ENCODE results near the gene GLOD4.

Gene GLOD4

DNA sequence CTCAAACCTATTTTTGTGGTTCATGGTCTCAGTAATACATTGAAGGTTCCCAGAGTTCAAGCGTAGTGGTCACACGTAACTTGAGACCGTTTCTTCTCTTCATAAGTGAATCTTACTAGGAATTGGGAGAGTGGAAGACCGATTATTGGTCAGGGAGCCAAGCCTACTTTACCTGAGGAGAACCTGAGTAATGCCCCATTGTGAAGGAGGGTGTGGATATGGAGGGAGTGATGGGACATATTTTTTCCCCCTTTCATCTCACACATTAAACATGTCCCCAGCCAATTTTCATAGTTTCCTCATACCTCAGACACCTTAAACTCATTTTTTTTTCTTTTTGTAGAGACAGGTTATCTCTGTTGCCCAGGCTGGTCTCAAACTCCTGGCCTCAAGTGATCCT is 38.9 kb downstream of the GLOD4 start:
- DNase-seq (ENCODE audit: low read depth in 2 of 2, low spot score in 1 of 2), result no peak

DNA sequence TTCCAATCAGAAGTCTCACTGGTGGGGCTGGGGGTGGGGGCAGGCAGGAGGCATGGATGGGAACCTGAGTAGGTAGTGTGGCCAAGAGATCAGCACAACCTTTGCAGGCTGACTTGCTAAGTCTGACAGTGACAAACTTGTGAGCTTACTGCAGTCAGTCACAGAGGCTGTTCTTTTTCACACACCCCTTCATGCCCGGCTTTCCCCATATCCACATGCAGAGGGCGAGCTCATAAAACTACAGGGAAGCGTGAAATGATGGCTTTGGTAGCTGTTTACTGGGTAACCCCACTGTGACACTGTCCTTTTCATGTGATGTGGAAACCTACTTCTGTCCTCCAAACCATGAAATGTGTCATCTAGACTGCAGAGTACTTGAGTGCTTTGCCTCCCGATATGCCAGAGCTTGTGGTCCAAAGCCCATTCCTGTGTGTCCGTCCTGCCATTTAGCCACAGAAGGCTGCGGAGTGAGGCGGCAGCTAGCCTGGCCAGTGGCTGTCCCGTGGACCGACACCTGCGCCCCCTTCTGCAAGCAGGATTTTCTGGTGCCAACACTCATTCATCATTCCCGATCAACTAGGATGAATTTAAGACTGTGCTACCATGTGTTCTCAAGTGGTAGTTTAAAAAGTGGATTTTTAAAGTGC is 39.8 kb downstream of the GLOD4 start:
- DNase-seq (ENCODE audit: low read depth in 2 of 2, low spot score in 1 of 2), result no peak

DNA sequence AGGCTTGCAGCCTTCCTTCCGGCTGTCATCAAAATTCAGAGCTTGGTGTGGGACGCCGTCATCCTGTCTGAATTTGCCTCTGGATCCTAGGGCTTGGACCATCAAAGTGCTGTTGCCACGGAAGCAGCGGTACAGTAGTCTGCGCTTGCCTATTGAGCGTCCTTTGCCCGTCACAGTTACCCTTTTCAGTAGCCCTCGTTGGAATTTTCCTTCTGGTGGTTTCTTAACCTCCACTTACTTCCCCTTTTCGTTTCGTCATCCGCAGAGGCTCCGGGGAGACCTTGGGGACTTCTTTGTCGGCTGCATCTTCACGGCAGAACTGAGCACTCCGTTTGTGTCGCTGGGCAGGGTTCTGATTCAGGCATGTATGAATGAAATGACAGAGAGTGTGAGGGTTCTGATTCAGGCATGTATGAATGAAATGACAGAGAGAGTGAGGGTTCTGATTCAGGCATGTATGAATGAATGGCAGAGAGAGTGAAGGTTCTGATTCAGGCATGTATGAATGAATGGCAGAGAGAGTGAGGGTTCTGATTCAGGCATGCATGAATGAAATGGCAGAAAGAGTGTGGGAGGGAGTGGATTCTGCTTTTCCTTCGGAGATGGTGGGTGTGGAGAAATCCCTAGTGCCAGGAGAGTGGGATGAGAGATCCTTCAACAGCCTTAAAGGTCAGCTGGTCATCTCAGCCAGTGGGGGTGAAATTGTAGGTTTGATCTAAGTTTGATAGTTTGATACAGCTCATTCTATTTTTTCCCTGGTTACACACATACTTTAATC is 41.7 kb downstream of the GLOD4 start:
- DNase-seq (ENCODE audit: low read depth in 2 of 2, low spot score in 1 of 2), result no peak

DNA sequence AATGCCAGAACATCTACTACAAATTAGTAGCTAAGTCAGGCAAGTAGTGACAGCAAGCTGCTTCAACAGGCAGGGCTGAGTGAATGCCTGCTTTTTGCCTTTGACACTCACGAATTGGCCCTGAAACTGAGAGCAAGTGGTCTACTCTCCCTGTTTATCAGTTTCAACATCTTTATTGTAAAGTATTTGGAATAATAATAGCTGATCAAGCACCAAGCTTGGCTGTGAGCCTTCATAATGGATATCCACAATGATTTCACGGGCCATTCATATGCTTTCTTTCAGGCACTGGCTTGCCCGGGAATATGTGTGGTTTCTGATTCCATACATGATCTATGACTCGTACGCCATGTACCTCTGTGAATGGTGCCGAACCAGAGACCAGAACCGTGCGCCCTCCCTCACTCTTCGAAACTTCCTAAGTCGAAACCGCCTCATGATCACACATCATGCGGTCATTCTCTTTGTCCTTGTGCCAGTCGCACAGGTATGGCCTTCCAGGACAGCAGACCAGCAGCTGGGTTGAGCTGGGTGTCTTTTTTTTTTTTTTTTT is 44.4 kb downstream of the GLOD4 start:
- no peak for DNase-seq (ENCODE audit: low read depth in 2 of 2, low spot score in 1 of 2)

DNA sequence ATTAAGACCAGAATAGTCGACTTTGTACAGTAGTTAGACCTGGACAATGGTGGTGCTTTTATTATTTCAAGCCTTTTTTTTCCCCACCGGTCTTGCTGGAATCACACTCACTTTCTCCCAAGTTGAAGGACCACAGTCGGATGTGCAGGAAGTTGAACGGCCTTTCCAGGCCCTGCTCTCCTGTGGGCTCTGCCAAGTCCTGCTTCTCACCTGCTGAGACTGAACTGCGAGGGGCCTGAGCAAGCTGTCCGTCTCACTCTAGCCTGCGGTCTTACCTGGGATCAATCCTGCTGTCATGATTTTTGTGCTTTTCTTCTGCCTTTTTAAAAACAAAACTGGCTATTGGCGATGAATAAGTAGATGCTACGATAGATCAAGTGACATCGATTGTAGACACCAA is 48.3 kb downstream of the GLOD4 start:
- no peak for DNase-seq (ENCODE audit: low read depth in 2 of 2, low spot score in 1 of 2)

DNA sequence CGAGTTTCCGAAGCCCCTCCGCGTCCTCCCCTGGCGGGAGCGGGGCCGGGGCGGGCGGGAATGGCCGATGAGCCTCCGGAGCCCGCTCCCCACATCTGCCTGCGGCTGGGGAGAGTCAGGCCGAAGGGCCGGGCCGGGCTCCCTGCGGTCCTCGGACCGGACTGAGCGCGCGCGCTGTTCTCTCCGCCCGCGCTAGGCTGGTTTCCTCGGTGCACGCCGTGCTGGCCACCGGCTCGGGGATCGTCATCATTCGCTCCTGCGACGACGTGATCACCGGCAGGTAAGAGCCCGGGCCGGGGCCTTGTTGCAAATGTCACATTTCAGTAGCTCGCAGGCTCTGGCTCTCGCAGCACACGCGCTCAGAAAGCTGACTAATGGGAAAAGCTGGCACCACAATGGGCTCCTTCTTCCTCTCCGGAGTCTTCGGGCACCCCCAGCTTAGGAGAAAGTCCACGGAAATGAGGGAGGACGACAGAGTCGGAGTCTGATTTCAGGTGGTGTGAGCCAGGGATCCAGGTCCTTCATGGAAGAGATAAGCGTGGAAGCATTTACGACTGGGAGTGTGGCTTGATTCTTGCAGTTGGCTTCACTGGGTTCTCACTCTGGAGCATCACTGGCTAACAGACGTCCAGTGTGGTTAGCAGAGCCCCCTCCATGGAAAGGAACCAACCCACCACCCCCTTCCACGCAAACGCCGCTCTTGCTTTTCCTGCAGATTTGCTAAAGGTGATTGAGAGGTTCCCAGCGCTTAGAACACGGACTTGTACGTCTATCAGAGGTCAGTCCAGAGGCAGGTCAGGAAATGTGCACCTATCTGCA is 49.0 kb downstream of the GLOD4 start:
- no peak for DNase-seq (ENCODE audit: low read depth in 2 of 2, low spot score in 1 of 2)

DNA sequence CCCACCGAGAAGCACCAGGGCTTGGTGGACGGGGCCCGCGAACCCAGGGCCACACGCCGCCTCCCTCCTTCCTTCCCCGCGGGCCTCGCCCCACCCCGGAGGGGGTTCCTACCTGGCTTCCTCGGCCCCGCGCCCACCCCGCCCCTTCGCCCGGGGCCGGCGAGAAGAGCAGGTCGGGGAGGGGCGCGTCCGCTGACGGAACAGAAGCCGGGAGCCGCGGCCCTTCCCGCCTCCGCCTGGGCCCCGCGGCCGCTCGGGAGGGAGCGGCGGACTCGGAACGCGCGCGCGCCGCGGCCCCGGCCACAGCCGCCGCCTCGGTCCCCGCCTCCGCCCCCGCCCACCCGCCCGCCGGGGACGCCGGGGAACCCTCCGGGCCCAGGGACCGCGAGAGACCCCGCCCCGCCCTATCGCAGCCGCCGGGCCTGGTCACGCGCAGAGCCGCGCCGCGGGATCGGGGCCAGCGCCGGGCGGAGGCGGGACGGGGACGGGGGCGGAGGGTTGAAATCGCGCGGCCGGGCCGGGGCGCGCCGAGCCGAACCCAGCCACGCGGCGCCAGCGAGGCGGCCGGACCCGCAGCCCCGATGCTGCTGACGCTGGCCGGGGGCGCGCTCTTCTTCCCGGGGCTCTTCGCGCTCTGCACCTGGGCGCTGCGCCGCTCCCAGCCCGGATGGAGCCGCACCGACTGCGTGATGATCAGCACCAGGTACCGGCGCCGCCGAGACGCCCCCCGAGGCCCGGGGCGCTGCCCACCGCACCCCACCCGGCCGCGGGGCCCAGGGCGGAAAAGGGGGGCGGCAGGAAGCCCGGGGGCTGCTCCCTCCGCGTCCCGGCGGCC is 49.8 kb downstream of the GLOD4 start, which contains the start of gene TLCD3A:
Gene TLCD3A (plus strand): TSS at position 530 of the 835 bp plus-strand sequence. CDS start 52 bp downstream, at position 582.
- DNase-seq (ENCODE audit: low read depth in 2 of 2, low spot score in 1 of 2), result no peak

DNA sequence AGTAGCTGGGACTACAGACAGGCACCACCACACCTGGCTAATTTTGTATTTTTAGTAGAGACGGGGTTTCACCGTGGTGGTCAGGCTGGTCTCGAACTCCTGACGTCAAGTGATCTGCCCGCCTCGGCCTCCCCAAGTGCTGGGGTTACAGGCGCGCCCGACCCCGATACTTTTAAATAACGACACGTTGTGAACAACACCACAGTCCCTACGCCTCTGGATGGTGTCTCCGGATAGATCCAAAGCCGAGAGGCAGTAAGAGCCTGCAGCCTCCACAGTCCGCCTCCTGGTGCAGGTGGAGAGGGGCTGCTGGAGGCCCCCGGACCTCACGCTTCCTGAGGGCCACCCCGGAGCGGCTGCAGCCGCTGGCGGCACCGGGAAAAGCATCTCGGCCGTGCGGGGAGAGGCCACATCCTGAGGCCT is 50.4 kb downstream of the GLOD4 start:
- no peak for DNase-seq (ENCODE audit: low read depth in 2 of 2, low spot score in 1 of 2)

DNA sequence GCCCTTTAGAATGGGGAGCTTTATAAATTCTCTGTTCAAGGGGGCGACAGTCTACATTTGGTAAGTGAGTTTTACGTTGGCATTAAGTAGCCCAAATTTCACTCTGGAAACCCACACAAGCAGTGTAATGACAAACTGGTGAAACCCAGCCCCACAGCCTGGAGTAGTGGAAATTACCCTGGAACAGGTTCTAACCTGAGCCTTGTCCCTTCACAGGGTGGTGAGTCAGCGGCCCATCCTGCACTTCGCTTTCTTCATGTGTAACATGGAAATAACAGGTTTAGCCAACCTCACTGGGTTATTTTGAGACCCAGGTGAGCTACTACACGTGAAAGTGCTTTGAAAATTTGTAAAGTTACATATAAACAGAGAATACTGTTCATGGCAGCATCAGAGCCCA is 53.2 kb downstream of the GLOD4 start:
- no peak for DNase-seq (ENCODE audit: low read depth in 2 of 2, low spot score in 1 of 2)

DNA sequence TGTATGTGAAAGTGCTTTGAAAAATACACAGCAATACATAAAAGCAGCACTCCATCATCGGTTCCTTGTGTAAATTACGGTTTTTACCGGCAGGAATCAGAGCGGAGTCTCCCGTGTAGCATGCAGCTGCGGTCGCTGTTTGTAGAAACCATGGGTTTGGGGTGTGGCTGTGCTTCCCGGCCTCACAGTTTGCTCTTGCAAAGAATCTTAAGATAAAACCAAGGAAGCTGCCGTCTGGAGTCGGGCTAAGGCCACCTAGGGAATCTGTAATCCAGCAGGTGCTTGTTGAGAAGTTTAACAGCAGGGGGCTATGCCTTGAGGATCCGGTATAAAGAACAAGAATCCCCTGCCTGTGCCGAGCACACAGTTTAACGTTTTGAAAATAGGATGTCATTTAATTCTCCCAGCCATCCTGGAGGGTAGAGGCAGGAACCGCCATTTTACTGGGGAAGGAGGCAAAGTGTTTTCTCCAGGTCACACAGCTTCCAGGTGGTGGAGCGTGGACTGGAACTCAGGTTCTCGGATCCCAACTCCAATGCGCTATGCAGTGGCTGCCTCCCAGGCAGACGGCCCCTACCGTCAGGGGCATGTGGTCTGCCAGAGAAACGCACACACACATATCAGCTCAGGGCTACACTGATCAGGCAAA is 55.7 kb downstream of the GLOD4 start:
- DNase-seq (ENCODE audit: low read depth in 2 of 2, low spot score in 1 of 2), result no peak

DNA sequence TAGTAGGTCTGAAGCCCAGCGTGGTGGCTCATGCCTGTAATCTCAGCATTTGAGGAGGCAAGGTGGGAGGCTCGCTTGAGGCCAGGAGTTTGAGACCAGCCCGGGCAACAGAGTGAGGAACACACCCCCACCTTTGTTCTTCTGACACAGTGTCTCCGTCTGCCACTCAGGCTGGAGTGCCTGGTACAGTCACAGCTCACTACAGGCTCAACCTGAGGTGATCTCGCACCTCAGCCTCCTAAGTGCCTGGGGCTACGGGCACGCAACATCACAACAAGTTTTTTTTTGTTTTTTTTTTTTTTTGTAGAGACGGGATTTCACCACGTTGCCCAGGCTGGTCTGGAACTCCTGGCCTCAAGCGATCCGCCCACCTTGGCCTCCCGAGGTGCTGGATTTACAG is 56.3 kb downstream of the GLOD4 start:
- DNase-seq (ENCODE audit: low read depth in 2 of 2, low spot score in 1 of 2), result no peak

DNA sequence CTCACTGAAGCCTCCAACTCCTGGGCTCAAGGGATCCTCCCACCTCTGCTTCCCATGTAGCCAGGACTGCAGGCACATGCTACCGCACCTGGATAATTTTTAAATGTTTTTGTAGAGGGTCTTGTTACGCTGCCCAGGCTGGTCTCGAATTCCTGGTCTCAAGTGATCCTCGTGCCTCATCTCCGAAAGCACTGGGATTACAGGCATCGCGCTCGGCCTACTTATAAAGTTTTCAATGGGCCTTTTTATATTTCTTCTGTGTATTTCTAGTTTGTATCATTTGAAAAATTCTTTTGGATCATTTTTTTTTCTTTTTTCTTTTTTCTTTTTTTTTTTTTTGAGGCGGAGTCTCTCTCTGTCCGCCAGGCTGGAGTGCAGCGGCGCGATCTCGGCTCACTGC is 57.0 kb downstream of the GLOD4 start:
- no peak for DNase-seq (ENCODE audit: low read depth in 2 of 2, low spot score in 1 of 2)

DNA sequence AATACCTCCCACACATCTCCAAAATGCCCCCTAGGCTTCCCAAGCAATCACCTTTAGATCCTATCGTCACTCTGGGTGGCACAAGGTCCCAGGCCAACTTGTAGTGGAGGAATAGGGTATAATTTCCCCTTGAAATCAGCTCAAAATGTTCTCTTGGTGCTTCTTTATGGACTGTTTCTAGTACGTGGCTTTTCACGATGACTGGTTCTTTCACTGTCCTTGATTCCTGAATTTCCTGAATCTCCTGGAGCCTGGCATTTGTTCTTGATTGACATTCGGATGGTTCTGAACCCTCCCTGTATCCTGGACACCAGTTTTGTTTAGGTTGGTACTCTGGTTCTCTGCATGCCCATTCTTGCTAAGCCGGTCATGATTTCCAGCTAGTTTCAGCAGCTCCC is 60.5 kb downstream of the GLOD4 start:
- no peak for DNase-seq (ENCODE audit: low read depth in 2 of 2, low spot score in 1 of 2)

DNA sequence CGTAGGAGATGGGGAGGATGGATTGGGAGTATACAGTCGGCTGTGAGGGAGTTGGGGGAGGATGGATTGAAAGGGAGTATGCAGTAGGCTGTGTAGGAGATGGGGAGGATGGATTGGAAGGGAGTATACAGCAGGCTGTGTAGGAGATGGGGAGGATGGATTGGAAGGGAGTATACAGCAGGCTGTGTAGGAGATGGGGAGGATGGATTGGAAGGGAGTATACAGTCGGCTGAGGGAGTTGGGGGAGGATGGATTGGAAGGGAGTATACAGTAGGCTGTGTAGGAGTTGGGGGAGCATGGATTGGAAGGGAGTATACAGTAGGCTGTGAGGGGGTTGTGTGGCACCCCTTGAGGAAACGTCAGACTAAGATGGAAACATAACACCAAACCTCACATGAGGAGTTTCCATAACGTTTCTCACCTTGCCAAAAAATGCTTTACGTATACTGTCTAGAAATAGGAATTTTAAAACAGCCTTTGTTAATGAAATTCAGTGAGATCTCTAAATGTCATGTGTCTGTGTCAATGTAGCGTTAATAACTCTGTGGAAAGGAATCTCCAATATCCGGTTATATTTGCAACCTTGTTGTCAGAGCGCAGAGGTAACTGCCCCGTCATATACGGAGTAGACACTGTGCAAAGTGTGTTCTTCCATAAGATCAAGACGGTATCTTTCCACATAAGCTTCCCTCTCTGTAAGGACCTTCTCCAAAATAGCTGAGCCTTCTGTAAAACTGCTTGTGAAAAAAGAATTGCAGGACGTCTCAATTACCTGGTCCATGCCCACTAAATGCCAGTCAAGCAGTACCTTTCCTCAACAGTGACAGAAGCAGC is 61.2 kb downstream of the GLOD4 start:
- DNase-seq (ENCODE audit: low read depth in 2 of 2, low spot score in 1 of 2), result no peak

DNA sequence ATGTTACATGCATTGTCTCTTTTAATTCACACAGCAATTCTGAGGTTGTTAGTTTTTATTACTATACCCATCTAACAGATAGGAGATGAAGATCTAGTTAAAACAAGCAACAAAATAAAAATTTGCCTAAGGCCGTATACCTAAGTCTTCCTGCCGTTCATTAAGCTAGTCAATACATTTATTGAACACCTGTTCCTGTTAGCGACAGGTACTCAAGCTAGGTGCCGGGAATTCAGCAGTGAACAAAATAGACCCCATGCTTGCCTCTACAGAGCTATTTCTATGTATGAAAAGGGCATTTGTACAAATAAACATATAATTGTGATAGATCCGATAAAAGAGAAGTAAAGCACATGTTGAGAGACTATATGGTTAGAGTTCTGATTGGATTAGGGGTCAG is 64.0 kb downstream of the GLOD4 start:
- no peak for DNase-seq (ENCODE audit: low read depth in 2 of 2, low spot score in 1 of 2)

Data from stimulated activated CD8-positive, alpha-beta memory T cell treated with anti-CD3 and anti-CD28 coated beads, Interleukin-4, amount 100 ng/mL, for 1 hour (primary cell).